HepG2 (cell line): Measurements from ENCODE around the gene SYPL1. TPM values are rescaled to one million over a fixed set of nuclear protein-coding genes. Genes with fewer than 3 reads are reported as not detected.

Experiments
- ARNTL ChIP-seq: sonication (generic); formaldehyde crosslinking; IDR thresholded peaks from 2 replicates; pipeline ENCODE4 v1.4.0; 2020; ENCODE audit warnings: mild to moderate bottlenecking, missing genetic modification reagents
- BATF2 ChIP-seq: sonication (generic); formaldehyde crosslinking; IDR thresholded peaks from 2 replicates; pipeline ENCODE4 v1.8.0; 2022; ENCODE audit warnings: mild to moderate bottlenecking, missing genetic modification reagents, moderate library complexity
- BRCA1 ChIP-seq: sonication (generic); formaldehyde crosslinking; IDR thresholded peaks from 2 replicates; pipeline ENCODE4 v1.4.0; 2020; ENCODE audit warnings: missing genetic modification reagents
- BRD4 ChIP-seq: sonication (generic); formaldehyde crosslinking; IDR thresholded peaks from 2 replicates; pipeline ENCODE4 v1.4.0; 2020; ENCODE audit warnings: missing genetic modification reagents
- ELF3 ChIP-seq: IDR thresholded peaks from 2 replicates; pipeline ENCODE4 v1.6.1; 2016; ENCODE audit warnings: missing genetic modification reagents, missing compliant biosample characterization
- GATAD2A ChIP-seq: IDR thresholded peaks from 2 replicates; pipeline ENCODE4 v1.6.1; 2016
- KLF16 ChIP-seq, 2 experiments: sonication (generic) in 1 of 2; formaldehyde crosslinking in 1 of 2; IDR thresholded peaks; 2 replicates each; pipeline versions ENCODE4 v1.6.1 to v1.8.0; 2016 to 2023; ENCODE audit warnings: missing genetic modification reagents in 2 of 2, missing compliant biosample characterization in 1 of 2
- KMT2A ChIP-seq: sonication (generic); formaldehyde crosslinking; IDR thresholded peaks from 2 replicates; pipeline ENCODE4 v1.4.0; 2020; ENCODE audit warnings: missing genetic modification reagents
- MAX ChIP-seq: IDR thresholded peaks from 2 replicates; pipeline ENCODE4 v1.6.1; 2012; ENCODE audit warnings: inconsistent platforms
- MIXL1 ChIP-seq: IDR thresholded peaks from 2 replicates; pipeline ENCODE4 v1.6.1; 2016
- PATZ1 ChIP-seq: sonication (generic); formaldehyde crosslinking; IDR thresholded peaks from 2 replicates; pipeline ENCODE4 v1.4.0; 2020; ENCODE audit warnings: missing genetic modification reagents
- PBX2 ChIP-seq: IDR thresholded peaks from 2 replicates; pipeline ENCODE4 v1.6.1; 2016; ENCODE audit warnings: control low read depth
- PHF21A ChIP-seq: sonication (generic); formaldehyde crosslinking; IDR thresholded peaks from 2 replicates; pipeline ENCODE4 v1.5.0; 2020; ENCODE audit warnings: mild to moderate bottlenecking, missing genetic modification reagents
- RCOR2 ChIP-seq: IDR thresholded peaks from 2 replicates; pipeline ENCODE4 v1.6.1; 2016; ENCODE audit warnings: missing biosample characterization, missing genetic modification reagents
- RELA ChIP-seq: sonication (generic); formaldehyde crosslinking; IDR thresholded peaks from 2 replicates; pipeline ENCODE4 v1.4.0; 2020; ENCODE audit warnings: missing genetic modification reagents
- RXRB ChIP-seq: IDR thresholded peaks from 2 replicates; pipeline ENCODE4 v1.6.1; 2016; ENCODE audit warnings: borderline replicate concordance, missing genetic modification reagents, missing compliant biosample characterization
- SP4 ChIP-seq: sonication (generic); formaldehyde crosslinking; IDR thresholded peaks from 2 replicates; pipeline ENCODE4 v1.8.1; 2023; ENCODE audit warnings: mild to moderate bottlenecking, missing genetic modification reagents
- TFAP4 ChIP-seq: sonication (generic); IDR thresholded peaks from 2 replicates; pipeline ENCODE4 v1.6.1; 2016; ENCODE audit warnings: low read depth, borderline replicate concordance
- ZFY ChIP-seq: sonication (generic); formaldehyde crosslinking; IDR thresholded peaks from 2 replicates; pipeline ENCODE4 v1.4.0; 2020; ENCODE audit warnings: missing genetic modification reagents
- ZMYM4 ChIP-seq: sonication (generic); formaldehyde crosslinking; IDR thresholded peaks from 2 replicates; pipeline ENCODE4 v1.8.1; 2023; ENCODE audit warnings: mild to moderate bottlenecking, missing genetic modification reagents
- ZNF205 ChIP-seq: IDR thresholded peaks from 2 replicates; pipeline ENCODE4 v1.6.1; 2018; ENCODE audit warnings: missing biosample characterization, missing genetic modification reagents
- ZNF260 ChIP-seq: sonication (generic); formaldehyde crosslinking; IDR thresholded peaks from 2 replicates; pipeline ENCODE4 v1.4.0; 2020; ENCODE audit warnings: missing genetic modification reagents, low read depth, mild to moderate bottlenecking, borderline replicate concordance
- ZNF501 ChIP-seq: sonication (generic); formaldehyde crosslinking; IDR thresholded peaks from 2 replicates; pipeline ENCODE4 v1.5.1; 2020; ENCODE audit warnings: mild to moderate bottlenecking, moderate library complexity, missing genetic modification reagents
- ZNF558 ChIP-seq: sonication (generic); formaldehyde crosslinking; IDR thresholded peaks from 2 replicates; pipeline ENCODE4 v1.9.0; 2022; ENCODE audit warnings: mild to moderate bottlenecking, missing genetic modification reagents, borderline replicate concordance
- ZNF605 ChIP-seq: sonication (generic); formaldehyde crosslinking; IDR thresholded peaks from 2 replicates; pipeline ENCODE4 v1.8.0; 2022; ENCODE audit warnings: mild to moderate bottlenecking, missing genetic modification reagents
- ZNF772 ChIP-seq: sonication (generic); formaldehyde crosslinking; IDR thresholded peaks from 2 replicates; pipeline ENCODE4 v1.5.0; 2020; ENCODE audit warnings: mild to moderate bottlenecking, missing genetic modification reagents
- ZNF850 ChIP-seq: sonication (generic); formaldehyde crosslinking; conservative IDR thresholded peaks from 2 replicates; pipeline ENCODE4 v1.9.0; 2021; ENCODE audit warnings: mild to moderate bottlenecking, missing genetic modification reagents
- polyA plus RNA-seq, 8 experiments: library from polyadenylated mRNA; depleted of rRNA in 3 of 8; stranded (reverse) in 7 of 8; unstranded in 1 of 8; fragments of >200 nt; fragmentation: Illumina TruSeq in 4 of 8; extraction: Trizol in 4 of 8; gene quantifications; 2 replicates each; pipeline versions ENCODE4 v1.2.1 to v1.2.3, GENCODE V29; 2011 to 2016; ENCODE audit warnings: low read depth in 4 of 8, missing spikeins in 1 of 8, mixed read lengths in 1 of 8; ENCODE audit not compliant: insufficient read depth in 1 of 8
- total RNA-seq, 5 experiments: library from RNA; depleted of rRNA; stranded (reverse); fragments of >200 nt; fragmentation: Illumina TruSeq; extraction: Trizol; gene quantifications; 2 replicates each; pipeline ENCODE4 v1.2.3, GENCODE V29; 2016; ENCODE audit warnings: low read depth in 1 of 5

SYPL1 gene
- total and polyA plus RNA-seq, 2 of the 13 experiments (the other 11 are each of a cell fraction or from before 2014, with no cell fraction given), result 27.5 to 40.2 TPM

GRCh38 chr7:106071999-106072714 is 40.0 kb downstream of the SYPL1 start (continued):
- TF ChIP-seq ZNF205 (CRISPR knock-in tag), result peak; percentile 68; the same call in 1 of the 2 replicates
- no peak for TF ChIP-seq ZNF772 (CRISPR knock-in tag)
- TF ChIP-seq ZFY, result peak; percentile 40; the same call in 1 of the 2 replicates
- TF ChIP-seq BRD4 (CRISPR knock-in tag), result 0 out of 2 replicates have a peak, but pooled peaks have one; percentile 27
- TF ChIP-seq KLF16 (CRISPR knock-in tag; IDR thresholded peaks at IDR 0.05), result 0 out of 4 replicates have a peak, but pooled peaks of 1 of the 2 experiments have one; percentile 45
- peak; percentile 73; the same call in 1 of the 2 replicates for TF ChIP-seq KMT2A (CRISPR knock-in tag)
- no peak for TF ChIP-seq ELF3 (CRISPR knock-in tag)
- 0 out of 2 replicates have a peak, but pooled peaks have one; percentile 31 for TF ChIP-seq ARNTL (CRISPR knock-in tag)
- TF ChIP-seq RXRB (CRISPR knock-in tag), result peak; percentile 67; the same call in 1 of the 2 replicates
- TF ChIP-seq TFAP4, result no peak; the same call in 1 of the 2 replicates
- TF ChIP-seq ZNF501 (CRISPR knock-in tag), result 0 out of 2 replicates have a peak, but pooled peaks have one; percentile 36
- TF ChIP-seq PATZ1 (CRISPR knock-in tag), result peak; percentile 18; the same call in 1 of the 2 replicates
- TF ChIP-seq SP4, result 0 out of 2 replicates have a peak, but pooled peaks have one; percentile 29
- TF ChIP-seq ZNF605 (CRISPR knock-in tag), result peak; percentile 85
- peak; percentile 36; the same call in 1 of the 2 replicates for TF ChIP-seq PBX2 (CRISPR knock-in tag)
- TF ChIP-seq ZMYM4 (CRISPR knock-in tag), result peak; percentile 72
- TF ChIP-seq BRCA1 (CRISPR knock-in tag), result 0 out of 2 replicates have a peak, but pooled peaks have one; percentile 54
- peak; percentile 63; the same call in 1 of the 2 replicates for TF ChIP-seq ZNF558 (CRISPR knock-in tag)
- no peak for TF ChIP-seq ZNF850
- no peak for TF ChIP-seq ZNF260 (CRISPR knock-in tag)
- peak; percentile 74; the same call in 1 of the 2 replicates for TF ChIP-seq RCOR2
- peak; percentile 82 for TF ChIP-seq PHF21A
- TF ChIP-seq GATAD2A (CRISPR knock-in tag), result peak; percentile 81
- peak; percentile 53; the same call in 1 of the 2 replicates for TF ChIP-seq MIXL1 (CRISPR knock-in tag)
- TF ChIP-seq BATF2 (CRISPR knock-in tag), result no peak
- 0 out of 2 replicates have a peak, but pooled peaks have one; percentile 24 for TF ChIP-seq MAX
- no peak for TF ChIP-seq RELA (CRISPR knock-in tag)
